ENCODE results near the gene GRHL1.
"Not testable (repeated sequence)": the region's sequence is repeated elsewhere in the genome, so short reads cannot be mapped to it uniquely, and the experiment has no call there.

Gene GRHL1

DNA sequence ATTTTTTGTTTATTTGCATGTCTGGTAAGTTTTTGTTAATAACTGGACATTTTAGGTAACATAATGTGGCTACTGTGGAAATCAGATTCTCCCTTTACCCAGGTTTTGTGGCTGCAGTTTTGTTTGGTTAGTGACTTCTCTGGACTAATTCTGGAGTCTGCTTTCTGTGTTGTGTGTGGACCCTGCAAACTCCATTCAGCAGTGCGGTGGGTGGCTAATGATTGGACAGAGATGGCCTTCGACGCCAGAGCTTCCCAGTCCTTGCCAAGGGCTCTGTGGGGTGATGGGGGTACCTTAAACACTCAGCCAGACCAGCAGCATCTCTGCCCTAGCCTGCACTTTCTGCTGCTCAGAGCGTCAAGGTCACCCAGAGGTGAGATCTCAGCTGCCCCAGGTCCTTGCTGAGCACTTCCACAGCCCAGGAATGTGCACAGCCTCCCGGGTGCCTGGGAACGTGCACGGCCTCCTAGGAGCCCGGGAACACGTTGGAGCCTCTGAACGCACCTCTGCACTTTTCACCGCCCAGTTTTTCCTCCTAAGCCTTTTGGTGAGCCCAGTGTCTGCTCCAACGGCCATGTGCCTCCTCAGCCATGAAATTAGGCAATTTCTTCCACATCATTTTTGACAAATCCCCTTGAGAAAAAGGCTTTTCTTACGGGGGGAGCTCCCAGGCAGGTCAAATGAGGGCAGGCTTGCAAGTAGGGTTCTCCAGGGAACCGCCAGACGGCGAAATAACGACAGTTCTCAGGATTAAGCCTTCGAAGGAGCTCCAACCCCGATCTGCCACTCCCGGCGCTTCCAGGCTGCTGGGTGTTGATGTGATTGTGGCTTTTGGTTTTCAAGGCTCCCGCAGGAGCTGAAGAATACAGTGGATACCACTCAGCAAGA is 56.7 kb downstream of the GRHL1 start:
- H3K27ac ChIP-seq, result no peak overlapping the region
- TF ChIP-seq, protein P1, sequence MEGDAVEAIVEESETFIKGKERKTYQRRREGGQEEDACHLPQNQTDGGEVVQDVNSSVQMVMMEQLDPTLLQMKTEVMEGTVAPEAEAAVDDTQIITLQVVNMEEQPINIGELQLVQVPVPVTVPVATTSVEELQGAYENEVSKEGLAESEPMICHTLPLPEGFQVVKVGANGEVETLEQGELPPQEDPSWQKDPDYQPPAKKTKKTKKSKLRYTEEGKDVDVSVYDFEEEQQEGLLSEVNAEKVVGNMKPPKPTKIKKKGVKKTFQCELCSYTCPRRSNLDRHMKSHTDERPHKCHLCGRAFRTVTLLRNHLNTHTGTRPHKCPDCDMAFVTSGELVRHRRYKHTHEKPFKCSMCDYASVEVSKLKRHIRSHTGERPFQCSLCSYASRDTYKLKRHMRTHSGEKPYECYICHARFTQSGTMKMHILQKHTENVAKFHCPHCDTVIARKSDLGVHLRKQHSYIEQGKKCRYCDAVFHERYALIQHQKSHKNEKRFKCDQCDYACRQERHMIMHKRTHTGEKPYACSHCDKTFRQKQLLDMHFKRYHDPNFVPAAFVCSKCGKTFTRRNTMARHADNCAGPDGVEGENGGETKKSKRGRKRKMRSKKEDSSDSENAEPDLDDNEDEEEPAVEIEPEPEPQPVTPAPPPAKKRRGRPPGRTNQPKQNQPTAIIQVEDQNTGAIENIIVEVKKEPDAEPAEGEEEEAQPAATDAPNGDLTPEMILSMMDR (conservative IDR thresholded peaks at IDR 0.05), result no peak

DNA sequence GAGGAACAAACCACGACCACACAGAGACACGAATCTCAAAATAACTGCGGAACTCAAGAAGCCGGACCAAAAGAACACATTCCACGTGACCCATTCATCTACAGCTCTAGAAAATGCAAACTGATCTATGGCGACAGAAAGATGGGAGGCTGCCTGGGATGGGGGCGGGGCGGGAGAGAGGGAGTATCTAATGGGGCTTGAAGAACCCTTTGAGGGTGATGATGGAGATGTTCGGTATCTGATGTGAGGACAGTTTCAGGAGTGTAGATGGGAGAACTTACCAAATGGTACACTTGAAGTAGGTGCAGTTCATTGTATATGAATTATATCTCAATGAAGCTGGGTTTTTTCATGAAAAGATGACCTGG is 57.3 kb downstream of the GRHL1 start:
- TF ChIP-seq, protein P1 (conservative IDR thresholded peaks at IDR 0.05), result no peak
- H3K27ac ChIP-seq, result no peak overlapping the region

DNA sequence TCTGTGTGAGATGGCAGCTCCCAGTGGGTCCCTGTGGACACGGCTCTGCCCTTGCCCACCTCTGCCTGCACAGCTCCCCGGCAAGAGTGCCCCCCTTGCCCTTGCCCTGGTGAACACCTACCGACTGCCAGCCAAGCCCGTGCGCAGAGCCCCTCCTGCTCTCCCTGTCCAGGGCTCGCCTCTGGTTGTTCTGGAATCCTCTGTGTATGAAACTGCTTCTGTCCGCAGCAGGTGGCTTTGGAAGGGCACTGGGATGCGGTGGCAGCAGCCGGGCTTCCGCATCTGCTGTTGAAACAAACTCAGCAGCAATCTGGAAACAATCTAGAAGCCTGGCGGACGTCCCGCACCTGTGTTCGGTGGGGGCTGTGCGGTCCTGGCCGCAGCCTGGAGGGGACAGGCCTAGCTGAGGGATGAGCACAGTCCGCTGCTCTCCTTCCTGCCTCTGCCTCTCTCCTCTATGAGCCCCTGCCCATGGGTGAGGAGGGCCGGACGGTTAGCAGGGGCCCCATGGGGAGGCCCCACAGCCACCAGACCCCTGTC is 57.8 kb downstream of the GRHL1 start:
- TF ChIP-seq, protein P1 (conservative IDR thresholded peaks at IDR 0.05), result no peak

DNA sequence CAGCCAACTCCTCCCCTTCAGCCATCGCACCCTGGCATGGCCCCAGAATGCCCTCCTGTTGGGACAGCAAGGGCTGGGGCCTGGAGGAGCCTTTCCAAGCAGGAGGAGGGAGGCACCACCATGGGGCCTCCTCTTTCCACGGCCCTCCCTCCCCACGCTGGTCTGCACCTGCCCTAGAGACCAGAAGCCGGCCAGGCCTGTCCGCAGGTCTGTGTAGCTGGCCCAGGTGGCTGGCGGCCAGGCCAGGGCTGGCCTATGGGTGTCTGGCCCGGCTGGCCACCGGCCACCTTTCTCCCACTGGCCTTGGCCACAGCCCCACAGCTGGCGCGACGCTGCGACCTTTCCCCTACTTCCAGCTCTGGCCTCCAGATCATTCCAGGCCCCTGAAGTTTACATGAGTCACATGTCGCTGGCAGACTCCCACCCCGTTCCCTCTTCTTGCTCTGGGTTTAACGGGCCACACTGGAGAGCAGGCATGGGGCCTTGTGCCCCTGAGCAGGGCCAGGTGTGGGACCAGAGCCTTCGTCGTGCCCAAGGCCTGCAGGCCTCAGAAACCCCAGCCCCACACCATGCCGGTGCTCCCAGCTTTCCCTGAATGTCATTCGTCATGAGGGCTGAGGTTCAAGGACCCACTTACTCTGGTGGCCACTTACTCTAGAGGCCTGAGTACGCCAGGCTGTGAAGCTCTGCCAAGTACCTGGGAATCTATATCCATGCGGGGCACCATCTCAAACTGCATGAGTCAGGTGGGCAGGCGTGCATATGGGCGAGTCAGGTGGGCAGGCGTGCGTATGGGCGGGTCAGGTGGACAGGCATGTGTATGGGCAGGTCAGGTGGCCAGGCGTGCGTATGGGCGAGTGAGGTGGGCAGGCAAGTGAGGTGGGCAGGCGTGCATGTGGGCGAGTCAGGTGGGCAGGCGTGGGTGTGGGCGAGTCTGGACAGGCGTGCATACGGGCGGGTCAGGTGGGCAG is 58.6 kb downstream of the GRHL1 start:
- no peak overlapping the region for H3K27ac ChIP-seq
- TF ChIP-seq, protein P1 (conservative IDR thresholded peaks at IDR 0.05), result no peak

More for the DNA sequence above, 57.8 kb downstream of the GRHL1 start:
- H3K27ac ChIP-seq, result no peak overlapping the region

DNA sequence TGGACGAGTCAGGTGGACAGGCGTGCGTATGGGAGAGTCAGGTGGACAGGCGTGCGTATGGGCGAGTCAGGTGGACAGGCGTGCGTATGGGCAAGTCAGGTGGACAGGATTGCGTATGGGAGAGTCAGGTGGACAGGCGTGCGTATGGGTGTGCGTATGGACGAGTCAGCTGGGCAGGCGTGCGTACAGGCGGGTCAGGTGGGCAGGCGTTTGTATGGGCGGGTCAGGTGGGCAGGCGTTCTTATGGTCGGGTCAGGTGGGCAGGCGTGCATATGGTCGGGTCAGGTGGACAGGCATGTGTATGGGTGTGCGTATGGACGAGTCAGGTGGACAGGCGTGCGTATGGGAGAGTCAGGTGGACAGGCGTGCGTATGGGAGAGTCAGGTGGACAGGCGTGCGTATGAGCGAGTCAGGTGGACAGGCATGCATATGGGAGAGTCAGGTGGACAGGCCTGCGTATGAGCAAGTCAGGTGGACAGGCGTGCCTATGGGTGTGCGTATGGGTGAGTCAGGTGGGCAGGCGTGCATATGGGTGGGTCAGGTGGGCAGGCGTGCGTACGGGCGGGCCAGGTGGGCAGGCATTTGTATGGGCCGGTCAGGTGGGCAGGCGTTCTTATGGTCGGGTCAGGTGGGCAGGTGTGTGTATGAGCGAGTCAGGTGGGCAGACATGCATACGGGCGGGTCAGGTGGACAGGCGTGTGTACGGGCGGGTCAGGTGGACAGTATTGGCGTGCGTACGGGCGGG is 59.5 kb downstream of the GRHL1 start:
- not testable (repeated sequence) for H3K27ac ChIP-seq

DNA sequence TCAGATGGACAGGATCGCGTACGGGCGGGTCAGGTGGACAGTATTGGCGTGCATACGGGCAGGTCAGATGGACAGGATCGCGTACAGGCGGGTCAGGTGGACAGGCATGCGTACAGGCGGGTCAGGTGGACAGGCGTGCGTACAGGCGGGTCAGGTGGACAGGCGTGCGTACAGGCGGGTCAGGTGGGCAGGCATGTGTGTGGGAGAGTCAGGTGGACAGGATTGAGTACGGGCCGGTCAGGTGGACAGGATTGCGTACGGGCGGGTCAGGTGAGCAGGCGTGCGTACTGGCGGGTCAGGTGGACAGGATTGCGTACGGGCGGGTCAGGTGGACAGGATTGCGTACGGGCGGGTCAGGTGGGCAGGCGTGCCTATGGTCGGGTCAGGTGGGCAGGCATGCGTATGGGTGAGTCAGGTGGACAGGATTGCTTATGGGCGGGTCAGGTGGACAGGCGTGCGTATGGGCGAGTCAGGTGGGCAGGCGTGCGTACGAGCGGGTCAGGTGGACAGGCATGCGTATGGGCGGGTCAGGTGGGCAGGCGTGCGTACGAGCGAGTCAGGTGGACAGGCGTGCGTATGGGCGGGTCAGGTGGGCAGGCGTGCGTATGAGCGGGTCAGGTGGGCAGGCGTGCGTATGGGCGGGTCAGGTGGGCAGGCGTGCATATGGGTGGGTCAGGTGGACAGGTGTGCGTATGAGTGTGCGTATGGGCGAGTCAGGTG is 60.3 kb downstream of the GRHL1 start:
- not testable (repeated sequence) for H3K27ac ChIP-seq

DNA sequence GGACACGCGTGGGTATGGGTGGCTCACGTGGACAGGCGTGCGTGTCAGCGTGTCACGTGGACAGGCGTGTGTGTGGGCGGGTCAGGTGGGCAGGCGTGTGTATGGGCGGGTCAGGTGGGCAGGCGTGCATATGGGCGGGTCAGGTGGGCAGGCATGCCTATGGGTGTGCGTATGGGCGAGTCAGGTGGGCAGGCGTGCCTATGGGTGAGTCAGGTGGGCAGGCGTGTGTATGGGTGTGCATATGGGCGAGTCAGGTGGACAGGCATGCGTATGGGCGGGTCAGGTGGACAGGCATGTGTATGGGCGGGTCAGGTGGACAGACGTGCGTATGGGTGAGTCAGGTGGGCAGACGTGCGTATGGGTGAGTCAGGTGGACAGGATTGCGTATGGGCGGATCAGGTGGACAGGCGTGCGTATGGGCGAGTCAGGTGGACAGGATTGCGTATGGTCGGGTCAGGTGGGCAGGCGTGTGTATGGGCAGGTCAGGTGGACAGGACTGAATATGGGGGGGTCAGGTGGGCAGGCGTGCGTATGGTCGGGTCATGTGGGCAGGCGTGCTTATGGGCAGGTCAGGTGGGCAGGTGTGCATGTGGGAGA is 61.0 kb downstream of the GRHL1 start:
- not testable (repeated sequence) for H3K27ac ChIP-seq

DNA sequence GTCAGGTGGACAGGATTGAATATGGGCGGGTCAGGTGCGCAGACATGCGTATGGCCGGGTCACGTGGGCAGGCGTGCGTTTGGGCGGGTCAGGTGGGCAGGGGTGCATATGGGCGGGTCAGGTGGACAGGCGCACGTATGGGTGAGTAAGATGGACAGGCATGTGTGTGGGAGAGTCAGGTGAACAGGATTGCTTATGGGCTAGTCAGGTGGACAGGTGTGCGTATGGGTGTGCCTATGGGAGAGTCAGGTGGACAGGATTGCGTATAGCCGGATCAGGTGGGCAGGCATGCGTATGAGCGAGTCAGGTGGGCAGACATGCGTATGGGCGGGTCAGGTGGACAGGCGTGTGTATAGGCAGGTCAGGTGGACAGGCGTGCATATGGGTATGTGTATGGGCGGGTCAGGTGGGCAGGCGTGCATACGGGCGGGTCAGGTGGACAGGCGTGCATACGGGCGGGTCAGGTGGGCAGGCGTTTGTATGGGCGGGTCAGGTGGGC is 61.5 kb downstream of the GRHL1 start:
- TF ChIP-seq, protein P1 (conservative IDR thresholded peaks at IDR 0.05), result no peak

DNA sequence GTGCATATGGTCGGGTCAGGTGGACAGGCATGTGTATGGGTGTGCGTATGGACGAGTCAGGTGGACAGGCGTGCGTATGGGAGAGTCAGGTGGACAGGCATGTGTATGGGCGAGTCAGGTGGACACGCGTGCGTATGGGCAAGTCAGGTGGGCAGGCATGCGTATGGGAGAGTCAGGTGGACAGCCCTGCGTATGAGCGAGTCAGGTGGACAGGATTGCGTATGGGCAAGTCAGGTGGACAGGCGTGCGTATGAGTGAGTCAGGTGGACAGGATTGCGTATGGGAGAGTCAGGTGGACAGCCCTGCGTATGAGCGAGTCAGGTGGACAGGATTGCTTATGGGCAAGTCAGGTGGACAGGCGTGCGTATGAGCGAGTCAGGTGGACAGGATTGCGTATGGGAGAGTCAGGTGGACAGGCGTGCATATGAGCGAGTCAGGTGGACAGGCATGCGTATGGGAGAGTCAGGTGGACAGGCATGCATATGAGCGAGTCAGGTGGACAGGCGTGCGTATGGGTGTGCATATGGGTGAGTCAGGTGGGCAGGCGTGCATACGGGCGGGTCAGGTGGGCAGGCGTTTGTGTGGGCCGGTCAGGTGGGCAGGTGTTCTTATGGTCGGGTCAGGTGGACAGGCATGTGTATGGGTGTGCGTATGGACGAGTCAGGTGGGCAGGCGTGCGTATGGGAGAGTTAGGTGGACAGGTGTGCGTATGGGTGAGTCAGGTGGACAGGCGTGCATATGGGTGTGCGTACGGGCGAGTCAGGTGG is 62.3 kb downstream of the GRHL1 start:
- H3K27ac ChIP-seq, result not testable (repeated sequence)

More for the DNA sequence above, 61.5 kb downstream of the GRHL1 start:
- H3K27ac ChIP-seq, result no peak overlapping the region

Measured in VCaP (cell line).